WTC11 (cell line): ENCODE results near the gene F2RL3. TPM values are rescaled to one million over a fixed set of nuclear protein-coding genes. Genes with fewer than 3 reads are reported as not detected.
"Not testable (repeated sequence)": the region's sequence is repeated elsewhere in the genome, so short reads cannot be mapped to it uniquely, and the experiment has no call there.

Experiments used
- ATAC-seq: fragments of 200-7000 bp; cut with Tn5 transposase; 2 replicates; pipeline ENCODE4 v1.10.0; 2021; ENCODE audit warnings: mild to moderate bottlenecking, moderate library complexity
- CTCF ChIA-PET: fragments of 300-600 bp; sonication (Branson Sonifier 250); formaldehyde crosslinking; loops from one replicate; lab custom pipeline; 2021; ENCODE audit warnings: antibody characterized with exemption; lab: Charles Lee
- POLR2A ChIA-PET: fragments of 350-600 bp; sonication (Branson Sonifier 250); formaldehyde crosslinking; loops from one replicate; lab custom pipeline; 2021; ENCODE audit warnings: antibody characterized with exemption; lab: Charles Lee
- DNase-seq: peaks from one replicate; pipeline ENCODE4 v3.0.0; 2021; ENCODE audit warnings: low spot score
- H3K27ac Mint-ChIP-seq: 2 replicates; pipeline ENCODE4 v1.8.0; 2021; ENCODE audit warnings: mixed read lengths
- H3K27me3 Mint-ChIP-seq: 2 replicates; pipeline ENCODE4 v1.8.0; 2021; ENCODE audit warnings: low read depth, mild to moderate bottlenecking, moderate library complexity, mixed read lengths
- H3K36me3 Mint-ChIP-seq: 2 replicates; pipeline ENCODE4 v1.8.0; 2021; ENCODE audit warnings: mixed read lengths
- H3K4me1 Mint-ChIP-seq: 2 replicates; pipeline ENCODE4 v1.8.0; 2022; ENCODE audit warnings: mixed read lengths
- H3K4me3 Mint-ChIP-seq: 2 replicates; pipeline ENCODE4 v1.8.0; 2021; ENCODE audit warnings: mild to moderate bottlenecking, moderate library complexity, mixed read lengths
- H3K9me3 Mint-ChIP-seq: 2 replicates; pipeline ENCODE4 v1.8.0; 2021; ENCODE audit warnings: mixed read lengths
- AR ChIP-seq: fragments of 250-450 bp; sonication (Bioruptor Pico); IDR thresholded peaks from 2 replicates; pipeline ENCODE4 v1.9.0; 2021; ENCODE audit warnings: mild to moderate bottlenecking
- E2F5 ChIP-seq: sonication (generic); formaldehyde crosslinking; IDR thresholded peaks from 2 replicates; pipeline ENCODE4 v1.8.1; 2022; ENCODE audit warnings: mild to moderate bottlenecking, moderate library complexity, missing genetic modification reagents
- GABPB1 ChIP-seq: sonication (generic); formaldehyde crosslinking; IDR thresholded peaks from 2 replicates; pipeline ENCODE4 v1.8.1; 2023; ENCODE audit warnings: mild to moderate bottlenecking, missing genetic modification reagents
- JUN ChIP-seq: sonication (generic); formaldehyde crosslinking; IDR thresholded peaks from 2 replicates; pipeline ENCODE4 v1.8.0; 2023; ENCODE audit warnings: mild to moderate bottlenecking, missing genetic modification reagents
- MXD4 ChIP-seq: fragments of 250-450 bp; sonication (Bioruptor Pico); IDR thresholded peaks from 2 replicates; pipeline ENCODE4 v1.8.0; 2021; ENCODE audit warnings: mild to moderate bottlenecking, moderate library complexity, borderline replicate concordance
- RELA ChIP-seq: sonication (generic); formaldehyde crosslinking; IDR thresholded peaks from 2 replicates; pipeline ENCODE4 v1.8.1; 2022; ENCODE audit warnings: missing genetic modification reagents, mild to moderate bottlenecking, borderline replicate concordance
- RORB ChIP-seq: fragments of 250-450 bp; sonication (Bioruptor Pico); IDR thresholded peaks from 2 replicates; pipeline ENCODE4 v1.9.0; 2021; ENCODE audit warnings: mild to moderate bottlenecking
- SOX15 ChIP-seq: fragments of 250-450 bp; sonication (Bioruptor Pico); IDR thresholded peaks from 2 replicates; pipeline ENCODE4 v1.9.0; 2021; ENCODE audit warnings: mild to moderate bottlenecking
- USF2 ChIP-seq: sonication (generic); formaldehyde crosslinking; IDR thresholded peaks from 2 replicates; pipeline ENCODE4 v1.8.1; 2023; ENCODE audit warnings: mild to moderate bottlenecking, missing genetic modification reagents, moderate library complexity
- ZNF263 ChIP-seq: sonication (generic); formaldehyde crosslinking; IDR thresholded peaks from 2 replicates; pipeline ENCODE4 v1.8.1; 2022; ENCODE audit warnings: low read depth, mild to moderate bottlenecking, moderate library complexity, missing genetic modification reagents
- ZNF317 ChIP-seq: sonication (generic); formaldehyde crosslinking; IDR thresholded peaks from 2 replicates; pipeline ENCODE4 v1.8.1; 2023; ENCODE audit warnings: low read depth, mild to moderate bottlenecking, moderate library complexity, missing genetic modification reagents, borderline replicate concordance
- ZNF416 ChIP-seq: fragments of 250-450 bp; sonication (Bioruptor Pico); IDR thresholded peaks from 2 replicates; pipeline ENCODE4 v1.9.0; 2021; ENCODE audit warnings: mild to moderate bottlenecking, inconsistent platforms
- ZNF425 ChIP-seq: fragments of 250-450 bp; sonication (Bioruptor Pico); conservative IDR thresholded peaks from 2 replicates; pipeline ENCODE4 v1.9.0; 2021; ENCODE audit warnings: mild to moderate bottlenecking
- total RNA-seq: library from RNA; stranded (reverse); gene quantifications from 3 replicates; pipeline ENCODE4 v1.2.3, GENCODE V29; 2021
- TF ChIP-seq, protein P1 (sequence below): sonication (generic); formaldehyde crosslinking; IDR thresholded peaks from 2 replicates; pipeline ENCODE4 v1.8.0; 2022; ENCODE audit warnings: mild to moderate bottlenecking, missing genetic modification reagents
- TF ChIP-seq, protein P2 (sequence below): sonication (generic); formaldehyde crosslinking; IDR thresholded peaks from 2 replicates; pipeline ENCODE4 v1.8.0; 2022; ENCODE audit warnings: mild to moderate bottlenecking, missing genetic modification reagents
- TF ChIP-seq, protein P3 (sequence below): sonication (generic); formaldehyde crosslinking; IDR thresholded peaks from 2 replicates; pipeline ENCODE4 v1.8.1; 2023; ENCODE audit warnings: mild to moderate bottlenecking, missing genetic modification reagents

Gene F2RL3
- total RNA-seq, 1 experiment from 2014 or later: 0.11 TPM

GRCh38 chr19:16936901-16937300 is 48.1 kb downstream of the F2RL3 start:
- ATAC-seq (no peak), DNase-seq (no peak)
- CTCF ChIA-PET: no interaction called here
- POLR2A ChIA-PET: no interaction called here
- no peak overlapping the region for H3K4me3 Mint-ChIP-seq
- H3K27ac Mint-ChIP-seq: no peak overlapping the region
- H3K36me3 Mint-ChIP-seq: peaks cover 22% of the 10 kb centered on the region
- TF ChIP-seq GABPB1 (CRISPR knock-in tag) (no peak), JUN (CRISPR knock-in tag) (no peak), MXD4 (no peak)
- TF ChIP-seq, protein P1, sequence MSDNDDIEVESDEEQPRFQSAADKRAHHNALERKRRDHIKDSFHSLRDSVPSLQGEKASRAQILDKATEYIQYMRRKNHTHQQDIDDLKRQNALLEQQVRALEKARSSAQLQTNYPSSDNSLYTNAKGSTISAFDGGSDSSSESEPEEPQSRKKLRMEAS (CRISPR knock-in tag): no peak
- H3K27me3 Mint-ChIP-seq: peaks cover 2% of the 10 kb centered on the region; the same call in 1 of the 2 replicates
- H3K9me3 Mint-ChIP-seq: peaks cover 33% of the 10 kb centered on the region
- H3K4me1 Mint-ChIP-seq: peaks cover 6% of the 10 kb centered on the region; the same call in 1 of the 2 replicates

DNA sequence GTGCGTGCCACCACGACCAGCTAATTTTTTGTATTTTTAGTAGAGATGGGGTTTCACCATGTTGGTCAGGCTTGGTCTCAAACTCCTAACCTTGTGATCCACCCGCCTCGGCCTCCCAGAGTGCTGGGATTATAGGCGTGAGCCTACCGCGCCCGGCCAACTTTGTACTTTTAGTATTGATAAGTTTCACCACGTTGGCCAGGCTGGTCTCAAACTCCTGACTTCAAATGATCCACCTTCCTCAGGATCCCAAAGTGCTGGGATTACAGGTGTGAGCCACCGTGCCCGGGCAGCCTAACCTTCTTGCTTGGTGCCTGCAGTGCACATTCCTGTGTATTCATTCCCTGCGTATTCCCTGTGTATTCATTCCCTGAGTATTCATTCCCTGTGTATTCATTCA is 49.0 kb downstream of the F2RL3 start:
- POLR2A ChIA-PET, H3K4me3 Mint-ChIP-seq, H3K4me1 Mint-ChIP-seq, H3K27ac Mint-ChIP-seq, DNase-seq, ATAC-seq, CTCF ChIA-PET, H3K27me3 Mint-ChIP-seq: not testable (repeated sequence)
- H3K9me3 Mint-ChIP-seq: peaks cover 29% of the 10 kb centered on the region
- H3K36me3 Mint-ChIP-seq: peaks cover 22% of the 10 kb centered on the region

DNA sequence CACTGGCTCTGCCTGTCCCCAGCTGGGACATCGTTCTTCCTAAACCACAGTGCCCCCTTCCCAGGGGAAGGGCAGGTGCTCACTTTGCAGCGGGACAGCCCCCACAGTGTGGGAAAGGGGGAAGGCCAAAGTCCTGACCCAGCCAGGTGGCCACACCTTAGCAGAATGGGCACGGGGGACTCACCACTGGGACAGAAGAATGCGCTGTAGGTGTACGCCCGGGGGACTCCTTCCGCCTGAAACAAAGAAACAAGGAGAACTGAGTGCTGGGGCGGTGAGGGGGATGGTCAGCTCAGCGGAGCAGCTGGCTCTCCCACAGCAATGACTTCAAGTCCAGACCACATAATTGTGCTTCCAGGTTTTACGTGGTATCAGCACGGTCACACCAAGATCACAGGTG is 49.4 kb downstream of the F2RL3 start:
- DNase-seq (no peak), ATAC-seq (peak; percentile 41)
- Mint-ChIP-seq H3K4me3 (no peak overlapping the region), H3K36me3 (peaks cover 21% of the 10 kb centered on the region), H3K27ac (no peak overlapping the region), H3K4me1 (peaks cover 6% of the 10 kb centered on the region; the same call in 1 of the 2 replicates), H3K27me3 (peaks cover 2% of the 10 kb centered on the region; the same call in 1 of the 2 replicates), H3K9me3 (peaks cover 29% of the 10 kb centered on the region)
- CTCF ChIA-PET: no interaction called here
- POLR2A ChIA-PET: no interaction called here
- no peak for TF ChIP-seq ZNF263 (CRISPR knock-in tag)
- no peak for TF ChIP-seq E2F5 (CRISPR knock-in tag)
- TF ChIP-seq ZNF425 (CRISPR knock-in tag): no peak
- no peak for TF ChIP-seq SOX15 (CRISPR knock-in tag)

GRCh38 chr19:16940063-16940462 is 51.3 kb downstream of the F2RL3 start:
- H3K9me3 Mint-ChIP-seq: peaks cover 12% of the 10 kb centered on the region
- CTCF ChIA-PET, ATAC-seq, H3K27ac Mint-ChIP-seq, H3K4me1 Mint-ChIP-seq, H3K27me3 Mint-ChIP-seq, DNase-seq, H3K36me3 Mint-ChIP-seq, POLR2A ChIA-PET, H3K4me3 Mint-ChIP-seq: not testable (repeated sequence)

- DNase-seq: no peak
- TF ChIP-seq USF2 (CRISPR knock-in tag) (no peak), ZNF416 (CRISPR knock-in tag) (no peak), ZNF317 (CRISPR knock-in tag) (no peak), JUN (CRISPR knock-in tag) (no peak), RORB (no peak), AR (CRISPR knock-in tag) (no peak), RELA (CRISPR knock-in tag) (no peak)
- TF ChIP-seq, protein P2, sequence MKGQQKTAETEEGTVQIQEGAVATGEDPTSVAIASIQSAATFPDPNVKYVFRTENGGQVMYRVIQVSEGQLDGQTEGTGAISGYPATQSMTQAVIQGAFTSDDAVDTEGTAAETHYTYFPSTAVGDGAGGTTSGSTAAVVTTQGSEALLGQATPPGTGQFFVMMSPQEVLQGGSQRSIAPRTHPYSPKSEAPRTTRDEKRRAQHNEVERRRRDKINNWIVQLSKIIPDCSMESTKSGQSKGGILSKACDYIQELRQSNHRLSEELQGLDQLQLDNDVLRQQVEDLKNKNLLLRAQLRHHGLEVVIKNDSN (CRISPR knock-in tag): no peak
- TF ChIP-seq, protein P3, sequence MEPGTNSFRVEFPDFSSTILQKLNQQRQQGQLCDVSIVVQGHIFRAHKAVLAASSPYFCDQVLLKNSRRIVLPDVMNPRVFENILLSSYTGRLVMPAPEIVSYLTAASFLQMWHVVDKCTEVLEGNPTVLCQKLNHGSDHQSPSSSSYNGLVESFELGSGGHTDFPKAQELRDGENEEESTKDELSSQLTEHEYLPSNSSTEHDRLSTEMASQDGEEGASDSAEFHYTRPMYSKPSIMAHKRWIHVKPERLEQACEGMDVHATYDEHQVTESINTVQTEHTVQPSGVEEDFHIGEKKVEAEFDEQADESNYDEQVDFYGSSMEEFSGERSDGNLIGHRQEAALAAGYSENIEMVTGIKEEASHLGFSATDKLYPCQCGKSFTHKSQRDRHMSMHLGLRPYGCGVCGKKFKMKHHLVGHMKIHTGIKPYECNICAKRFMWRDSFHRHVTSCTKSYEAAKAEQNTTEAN (CRISPR knock-in tag): no peak
- TF ChIP-seq, all 79 proteins: peak for 0
- Mint-ChIP-seq H3K27ac (no peak overlapping the region), H3K4me1 (peaks cover 6% of the 10 kb centered on the region; the same call in 1 of the 2 replicates), H3K36me3 (peaks cover 5% of the 10 kb centered on the region), H3K4me3 (no peak overlapping the region), H3K27me3 (no peaks in the 10 kb centered on the region), H3K9me3 (peaks cover 7% of the 10 kb centered on the region)
- POLR2A ChIA-PET: no interaction called here
- CTCF ChIA-PET: no interaction called here
- no peak for ATAC-seq
These were observed 51.8 kb downstream of the F2RL3 start for GRCh38 chr19:16940626-16941025.
